A673 (cell line): ENCODE results near the gene MEGF6. TPM values are rescaled to one million over a fixed set of nuclear protein-coding genes. Genes with fewer than 3 reads are reported as not detected.

Experiments
- BruUV-seq: library from RNA; stranded (reverse); fragments of 400-500 nt; replicated peaks from 2 replicates; lab custom pipeline; 2021; lab: Mats Ljungman, UMichigan
- CTCF ChIA-PET: fragments of 300-600 bp; sonication (Branson Sonifier 250); formaldehyde crosslinking; loops from one replicate; lab custom pipeline; 2022; ENCODE audit warnings: antibody characterized with exemption; lab: Charles Lee
- POLR2A ChIA-PET: fragments of 300-600 bp; sonication (Branson Sonifier 250); formaldehyde crosslinking; loops from one replicate; lab custom pipeline; 2022; ENCODE audit warnings: antibody characterized with exemption; ENCODE audit not compliant: low non-redundant PET; lab: Charles Lee
- DNase-seq: peaks from one replicate; pipeline ENCODE4 v3.0.0-alpha.2; 2015; ENCODE audit warnings: low spot score
- H3K27ac ChIP-seq: fragments of 200-600 bp; sonication (generic); 2 replicates; pipeline ENCODE4 v1.5.1; 2016; ENCODE audit warnings: mixed run types, low read depth, mild to moderate bottlenecking, mixed read lengths, antibody characterized with exemption, low read length; ENCODE audit not compliant: poor library complexity, severe bottlenecking
- H3K27me3 ChIP-seq: fragments of 200-600 bp; sonication (generic); replicated peaks from 2 replicates; pipeline ENCODE4 v1.6.1; 2017; ENCODE audit warnings: mixed run types, low read depth, mild to moderate bottlenecking, mixed read lengths, antibody characterized with exemption, low read length; ENCODE audit not compliant: insufficient read depth, poor library complexity
- H3K36me3 ChIP-seq: fragments of 200-600 bp; sonication (generic); 2 replicates; pipeline ENCODE4 v1.6.1; 2016; ENCODE audit warnings: mixed run types, mild to moderate bottlenecking, mixed read lengths, antibody characterized with exemption, low read length; ENCODE audit not compliant: insufficient read depth, poor library complexity, severe bottlenecking
- H3K4me1 ChIP-seq: fragments of 200-600 bp; sonication (generic); 2 replicates; pipeline ENCODE4 v1.6.1; 2017; ENCODE audit warnings: mixed run types, mild to moderate bottlenecking, mixed read lengths, antibody characterized with exemption, low read length; ENCODE audit not compliant: insufficient read depth, poor library complexity, severe bottlenecking
- H3K4me3 ChIP-seq: fragments of 200-600 bp; sonication (generic); 2 replicates; pipeline ENCODE4 v1.5.1; 2016; ENCODE audit warnings: low read depth, mixed run types, mild to moderate bottlenecking, mixed read lengths, low read length; ENCODE audit not compliant: poor library complexity, severe bottlenecking
- H3K9me3 ChIP-seq: fragments of 200-600 bp; sonication (generic); 2 replicates; pipeline ENCODE4 v1.6.1; 2016; ENCODE audit warnings: mixed run types, low read depth, mild to moderate bottlenecking, mixed read lengths, antibody characterized with exemption, low read length; ENCODE audit not compliant: poor library complexity, severe bottlenecking
- EZH2 ChIP-seq: fragments of 200-600 bp; sonication (generic); IDR thresholded peaks from 2 replicates; pipeline ENCODE4 v1.6.1; 2017; ENCODE audit warnings: borderline replicate concordance, low read depth, mild to moderate bottlenecking, mixed read lengths, antibody characterized with exemption, low read length; ENCODE audit not compliant: poor library complexity, severe bottlenecking
- intact Hi-C: fragments of 100-400 bp; cut with micrococcal nuclease; formaldehyde crosslinking; loops from one replicate; pipeline ENCODE4 v1.10.0; 2022; ENCODE audit not compliant: unreplicated experiment
- total RNA-seq: library from RNA; stranded (reverse); gene quantifications from 2 replicates; pipeline ENCODE4 v1.2.3, GENCODE V29; 2021
- TF ChIP-seq, protein P1 (sequence below): fragments of 300-800, 200-600 bp; sonication (generic); conservative IDR thresholded peaks from 2 replicates; pipeline ENCODE4 v1.5.1; 2017; ENCODE audit warnings: low read depth, mild to moderate bottlenecking, antibody characterized with exemption, low read length, moderate library complexity, mixed read lengths

The MEGF6 gene
- total RNA-seq, 1 experiment from 2014 or later, result 2.8 TPM

DNA sequence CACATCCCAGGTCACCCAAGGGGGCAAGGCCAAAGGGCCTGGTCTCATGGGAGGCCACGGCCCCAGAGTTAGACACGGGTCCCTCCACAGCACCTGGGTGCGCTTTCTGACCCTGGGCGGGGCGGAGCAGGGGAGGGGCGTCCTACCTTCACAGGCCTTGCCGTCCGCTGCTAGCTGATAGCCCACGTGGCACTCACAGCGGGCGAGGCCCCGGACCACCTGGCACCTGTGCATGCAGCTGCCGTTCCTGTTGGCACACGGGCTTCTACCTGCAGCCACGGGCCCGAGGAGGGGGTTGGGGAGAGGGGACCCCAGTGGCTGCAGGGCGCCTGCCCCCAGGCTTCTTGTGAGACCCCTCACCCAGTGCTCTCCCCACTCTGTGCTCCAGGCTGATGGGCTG lies 96.9 kb downstream of the MEGF6 start:
- ChIA-PET CTCF (no interaction called here), POLR2A (interaction anchor here (0.6 kb wide), 1 partner anchor 124 kb away, joined by 4 read pairs; no protein-coding TSS in a partner anchor)
- no peaks in the 10 kb centered on the region for H3K9me3 ChIP-seq
- no peak for DNase-seq
- no peak overlapping the region for H3K4me3 ChIP-seq
- intact Hi-C loops, result no loop called here
- TF ChIP-seq, protein P1, sequence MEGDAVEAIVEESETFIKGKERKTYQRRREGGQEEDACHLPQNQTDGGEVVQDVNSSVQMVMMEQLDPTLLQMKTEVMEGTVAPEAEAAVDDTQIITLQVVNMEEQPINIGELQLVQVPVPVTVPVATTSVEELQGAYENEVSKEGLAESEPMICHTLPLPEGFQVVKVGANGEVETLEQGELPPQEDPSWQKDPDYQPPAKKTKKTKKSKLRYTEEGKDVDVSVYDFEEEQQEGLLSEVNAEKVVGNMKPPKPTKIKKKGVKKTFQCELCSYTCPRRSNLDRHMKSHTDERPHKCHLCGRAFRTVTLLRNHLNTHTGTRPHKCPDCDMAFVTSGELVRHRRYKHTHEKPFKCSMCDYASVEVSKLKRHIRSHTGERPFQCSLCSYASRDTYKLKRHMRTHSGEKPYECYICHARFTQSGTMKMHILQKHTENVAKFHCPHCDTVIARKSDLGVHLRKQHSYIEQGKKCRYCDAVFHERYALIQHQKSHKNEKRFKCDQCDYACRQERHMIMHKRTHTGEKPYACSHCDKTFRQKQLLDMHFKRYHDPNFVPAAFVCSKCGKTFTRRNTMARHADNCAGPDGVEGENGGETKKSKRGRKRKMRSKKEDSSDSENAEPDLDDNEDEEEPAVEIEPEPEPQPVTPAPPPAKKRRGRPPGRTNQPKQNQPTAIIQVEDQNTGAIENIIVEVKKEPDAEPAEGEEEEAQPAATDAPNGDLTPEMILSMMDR, result no peak
- no peak for TF ChIP-seq EZH2
- H3K36me3 ChIP-seq, result no peaks in the 10 kb centered on the region
- BruUV-seq, result no TSS peak
- H3K27ac ChIP-seq, result no peak overlapping the region
- H3K4me1 ChIP-seq, result no peaks in the 10 kb centered on the region
- no peaks in the 10 kb centered on the region for H3K27me3 ChIP-seq

DNA sequence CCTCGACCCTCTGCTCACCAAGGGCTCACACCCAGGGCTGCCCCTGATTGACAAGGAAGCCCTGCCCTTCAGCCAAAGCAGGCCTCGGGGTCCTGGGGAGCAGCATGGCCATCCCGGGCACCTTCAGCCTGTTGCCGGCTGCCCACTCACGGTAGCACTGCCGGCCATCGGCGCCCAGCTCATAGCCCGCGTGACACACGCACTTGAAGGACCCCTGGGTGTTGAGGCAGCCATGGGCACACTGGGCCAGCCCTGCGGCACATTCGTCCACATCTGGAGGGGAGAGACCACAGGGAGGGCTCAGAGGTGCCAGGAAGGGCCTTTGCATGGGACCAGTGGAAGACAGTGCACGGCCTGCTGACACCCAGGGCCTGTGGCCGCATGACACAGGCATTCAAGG lies 99.5 kb downstream of the MEGF6 start:
- ChIA-PET CTCF (no interaction called here), POLR2A (interaction anchor here (0.6 kb wide), 1 partner anchor 148 kb away, joined by 3 read pairs; no protein-coding TSS in a partner anchor)
- no peaks in the 10 kb centered on the region for H3K36me3 ChIP-seq
- H3K4me1 ChIP-seq, result no peaks in the 10 kb centered on the region
- H3K27ac ChIP-seq, result no peak overlapping the region
- intact Hi-C loops, result no loop called here
- DNase-seq, result no peak
- BruUV-seq, result no TSS peak
- H3K9me3 ChIP-seq, result no peaks in the 10 kb centered on the region
- no peak overlapping the region for H3K4me3 ChIP-seq
- TF ChIP-seq, protein P1, result no peak
- TF ChIP-seq EZH2, result no peak
- H3K27me3 ChIP-seq, result no peaks in the 10 kb centered on the region

DNA sequence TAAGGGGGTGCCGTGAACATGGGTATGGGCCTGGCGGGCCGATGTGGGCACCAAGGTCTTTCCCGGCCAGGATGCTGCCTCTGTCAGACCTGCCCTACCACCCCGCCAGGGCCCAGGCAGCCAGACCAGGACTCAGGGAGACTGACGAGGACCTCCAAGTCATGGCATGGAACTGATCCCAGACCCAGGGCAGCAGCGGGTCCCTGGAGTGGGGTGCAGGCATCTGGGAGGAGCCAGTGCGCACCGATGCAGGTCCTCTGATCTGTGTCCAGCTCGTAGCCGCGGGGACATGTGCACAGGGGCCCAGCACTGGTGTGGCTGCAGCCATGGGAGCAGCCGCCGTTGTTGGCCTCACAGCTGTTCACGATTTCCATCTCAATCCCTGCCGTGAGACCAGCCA lies 100.0 kb downstream of the MEGF6 start:
- H3K36me3 ChIP-seq, result no peaks in the 10 kb centered on the region
- no peak for TF ChIP-seq EZH2
- TF ChIP-seq, protein P1, result no peak
- no peaks in the 10 kb centered on the region for H3K4me1 ChIP-seq
- no TSS peak for BruUV-seq
- ChIA-PET POLR2A (no interaction called here), CTCF (no interaction called here)
- no peaks in the 10 kb centered on the region for H3K9me3 ChIP-seq
- intact Hi-C loops, result no loop called here
- H3K27me3 ChIP-seq, result no peaks in the 10 kb centered on the region
- no peak overlapping the region for H3K27ac ChIP-seq
- H3K4me3 ChIP-seq, result no peak overlapping the region
- DNase-seq, result no peak
